ENCODE data around the gene RNF208. TPM values are rescaled to one million over a fixed set of nuclear protein-coding genes. Genes with fewer than 3 reads are reported as not detected.
A peak's percentile ranks its signal among the peaks of the same experiment; 100 is the strongest.

The RNF208 gene
- total RNA-seq, 2 donors from 2014 or later: 10.5 to 15.6 TPM

GRCh38 chr9:137237759-137238726 lies 16.0 kb upstream of the RNF208 start:
- Histone ChIP-seq H3K36me3 (ENCODE audit: control insufficient read depth, insufficient read depth, low read length) (peaks cover 17% of the 10 kb centered on the region), H3K9me3 (ENCODE audit: control insufficient read depth, low read length) (no peaks in the 10 kb centered on the region), H3K9ac (ENCODE audit: extremely low read depth, low read length, poor library complexity, severe bottlenecking) (peak overlapping the region; percentile 41), H3K27ac (ENCODE audit: low read depth, low read length) (no peak overlapping the region), H3K4me3 (ENCODE audit: low read length) (no peak overlapping the region), H3K4me1 (ENCODE audit: control insufficient read depth, insufficient read depth, low read length) (peaks cover 25% of the 10 kb centered on the region), H3K27me3 (ENCODE audit: control insufficient read depth, insufficient read depth, low read length, poor library complexity, severe bottlenecking) (no peaks in the 10 kb centered on the region)
- peak overlapping the region; percentile 74 for H3K27ac Mint-ChIP-seq
- TF ChIP-seq CTCF (conservative IDR thresholded peaks at IDR 0.05): no peak
- WGBS, 2 experiments (ENCODE audit: insufficient coverage in 1 of 2, insufficient read length in 1 of 2): 73 to 78% methylated on average over 6 to 13 of the region's 13 CpGs
- no peaks in the 10 kb centered on the region for H3K27me3 Mint-ChIP-seq (ENCODE audit: insufficient read depth)
- H3K36me3 Mint-ChIP-seq (ENCODE audit: low read depth): peaks cover 10% of the 10 kb centered on the region
- H3K4me3 Mint-ChIP-seq: peak overlapping the region; percentile 16
- peak; percentile 79 for DNase-seq
- no peaks in the 10 kb centered on the region for H3K9me3 Mint-ChIP-seq
- peaks cover 26% of the 10 kb centered on the region for H3K4me1 Mint-ChIP-seq

GRCh38 chr9:137236936-137237421 lies 14.9 kb upstream of the RNF208 start:
- 73 to 79% methylated on average over 6 to 11 of the region's 11 CpGs for WGBS, 2 experiments (ENCODE audit: insufficient coverage in 1 of 2, insufficient read length in 1 of 2)
- peak overlapping the region; percentile 41 for H3K9ac ChIP-seq (ENCODE audit: extremely low read depth, low read length, poor library complexity, severe bottlenecking)
- no peak overlapping the region for H3K4me3 ChIP-seq (ENCODE audit: low read length)
- Mint-ChIP-seq H3K27ac (no peak overlapping the region), H3K27me3 (ENCODE audit: insufficient read depth) (no peaks in the 10 kb centered on the region), H3K4me3 (no peak overlapping the region), H3K36me3 (ENCODE audit: low read depth) (no peaks in the 10 kb centered on the region), H3K4me1 (peaks cover 16% of the 10 kb centered on the region), H3K9me3 (no peaks in the 10 kb centered on the region)
- peaks cover 7% of the 10 kb centered on the region for H3K36me3 ChIP-seq (ENCODE audit: control insufficient read depth, insufficient read depth, low read length)
- H3K4me1 ChIP-seq (ENCODE audit: control insufficient read depth, insufficient read depth, low read length): peaks cover 20% of the 10 kb centered on the region
- H3K27ac ChIP-seq (ENCODE audit: low read depth, low read length): no peak overlapping the region
- no peak for DNase-seq
- H3K9me3 ChIP-seq (ENCODE audit: control insufficient read depth, low read length): no peaks in the 10 kb centered on the region
- no peaks in the 10 kb centered on the region for H3K27me3 ChIP-seq (ENCODE audit: control insufficient read depth, insufficient read depth, low read length, poor library complexity, severe bottlenecking)
- TF ChIP-seq CTCF (conservative IDR thresholded peaks at IDR 0.05): no peak

- Mint-ChIP-seq H3K27me3 (ENCODE audit: insufficient read depth) (no peaks in the 10 kb centered on the region), H3K36me3 (ENCODE audit: low read depth) (no peaks in the 10 kb centered on the region), H3K9me3 (no peaks in the 10 kb centered on the region), H3K27ac (no peak overlapping the region), H3K4me3 (no peak overlapping the region), H3K4me1 (peaks cover 16% of the 10 kb centered on the region)
- Histone ChIP-seq H3K9ac (ENCODE audit: extremely low read depth, low read length, poor library complexity, severe bottlenecking) (no peak overlapping the region), H3K27me3 (ENCODE audit: control insufficient read depth, insufficient read depth, low read length, poor library complexity, severe bottlenecking) (no peaks in the 10 kb centered on the region), H3K4me1 (ENCODE audit: control insufficient read depth, insufficient read depth, low read length) (peaks cover 20% of the 10 kb centered on the region), H3K27ac (ENCODE audit: low read depth, low read length) (no peak overlapping the region), H3K4me3 (ENCODE audit: low read length) (no peak overlapping the region), H3K9me3 (ENCODE audit: control insufficient read depth, low read length) (no peaks in the 10 kb centered on the region), H3K36me3 (ENCODE audit: control insufficient read depth, insufficient read depth, low read length) (peaks cover 5% of the 10 kb centered on the region)
- 36 to 72% methylated on average over 5 to 31 of the region's 31 CpGs for WGBS, 2 experiments (ENCODE audit: insufficient coverage in 1 of 2, insufficient read length in 1 of 2)
- peak; percentile 100 for TF ChIP-seq CTCF (conservative IDR thresholded peaks at IDR 0.05)
- DNase-seq: peak; percentile 96
Observed at GRCh38 chr9:137236238-137236935, 14.3 kb upstream of the RNF208 start.

Data from endodermal cell (in vitro differentiated cells).